ENCODE measurements around the gene RUBCN.

The RUBCN gene

DNA sequence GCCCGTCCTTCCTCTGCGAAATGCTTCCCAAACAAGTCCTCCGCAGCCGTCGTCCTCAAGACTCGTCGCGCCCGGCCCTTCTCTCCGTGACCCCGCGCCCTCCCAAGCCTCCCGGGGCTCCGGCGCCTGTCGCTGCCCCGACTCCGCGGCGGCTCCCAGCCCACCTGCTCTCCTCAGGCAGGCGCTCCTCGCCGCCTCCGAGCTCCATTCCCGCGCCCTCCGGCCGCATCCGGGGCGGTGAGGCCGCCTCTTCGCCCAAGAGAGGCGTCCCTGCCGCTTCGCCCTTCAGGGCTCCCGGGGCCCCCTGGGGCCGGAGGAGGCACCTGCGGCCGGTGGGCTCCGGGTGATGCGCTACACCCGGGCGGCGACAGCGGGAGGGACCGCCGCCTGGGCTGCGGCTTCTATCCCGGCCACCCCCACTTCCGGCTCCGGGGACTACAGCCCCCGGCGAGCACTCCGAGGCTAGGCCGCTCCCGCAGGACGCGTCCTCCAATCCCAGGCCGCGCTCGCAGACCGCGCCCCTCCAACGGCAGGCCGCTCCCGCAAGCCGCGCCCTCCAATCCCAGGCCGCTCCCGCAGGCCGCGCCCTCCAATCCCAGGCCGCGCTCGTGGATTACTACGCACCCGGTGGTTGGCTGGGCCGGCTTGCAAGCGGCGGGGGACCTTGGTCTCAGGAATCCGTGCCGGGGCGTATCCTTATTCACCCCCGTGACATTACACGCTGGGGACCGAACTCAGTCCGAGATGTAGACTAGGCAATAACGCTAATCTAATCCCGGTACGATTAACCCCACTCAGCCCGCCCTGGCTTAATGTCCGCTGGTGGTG, at the start of gene RUBCN:
RUBCN (minus strand) TSS at position 414 of the 828 bp plus-strand sequence; CDS start at position 229, 185 bp downstream.
- TF ChIP-seq TCF12 (IDR thresholded peaks at IDR 0.05; ENCODE audit: low read depth): no peak
- TF ChIP-seq FOXM1 (IDR thresholded peaks at IDR 0.05; ENCODE audit: borderline replicate concordance, low read depth): 0 out of 2 replicates have a peak, but pooled peaks have one; percentile 16
- peak; percentile 39; the same call in 1 of the 2 replicates for TF ChIP-seq USF1 (IDR thresholded peaks at IDR 0.05)
- TF ChIP-seq YY1 (IDR thresholded peaks at IDR 0.05; ENCODE audit: low read depth): no peak
- peak; percentile 33 for TF ChIP-seq TAF1 (IDR thresholded peaks at IDR 0.05; ENCODE audit: low read depth)
- no peak for TF ChIP-seq EGR1 (IDR thresholded peaks at IDR 0.05)
- TF ChIP-seq, protein P1, sequence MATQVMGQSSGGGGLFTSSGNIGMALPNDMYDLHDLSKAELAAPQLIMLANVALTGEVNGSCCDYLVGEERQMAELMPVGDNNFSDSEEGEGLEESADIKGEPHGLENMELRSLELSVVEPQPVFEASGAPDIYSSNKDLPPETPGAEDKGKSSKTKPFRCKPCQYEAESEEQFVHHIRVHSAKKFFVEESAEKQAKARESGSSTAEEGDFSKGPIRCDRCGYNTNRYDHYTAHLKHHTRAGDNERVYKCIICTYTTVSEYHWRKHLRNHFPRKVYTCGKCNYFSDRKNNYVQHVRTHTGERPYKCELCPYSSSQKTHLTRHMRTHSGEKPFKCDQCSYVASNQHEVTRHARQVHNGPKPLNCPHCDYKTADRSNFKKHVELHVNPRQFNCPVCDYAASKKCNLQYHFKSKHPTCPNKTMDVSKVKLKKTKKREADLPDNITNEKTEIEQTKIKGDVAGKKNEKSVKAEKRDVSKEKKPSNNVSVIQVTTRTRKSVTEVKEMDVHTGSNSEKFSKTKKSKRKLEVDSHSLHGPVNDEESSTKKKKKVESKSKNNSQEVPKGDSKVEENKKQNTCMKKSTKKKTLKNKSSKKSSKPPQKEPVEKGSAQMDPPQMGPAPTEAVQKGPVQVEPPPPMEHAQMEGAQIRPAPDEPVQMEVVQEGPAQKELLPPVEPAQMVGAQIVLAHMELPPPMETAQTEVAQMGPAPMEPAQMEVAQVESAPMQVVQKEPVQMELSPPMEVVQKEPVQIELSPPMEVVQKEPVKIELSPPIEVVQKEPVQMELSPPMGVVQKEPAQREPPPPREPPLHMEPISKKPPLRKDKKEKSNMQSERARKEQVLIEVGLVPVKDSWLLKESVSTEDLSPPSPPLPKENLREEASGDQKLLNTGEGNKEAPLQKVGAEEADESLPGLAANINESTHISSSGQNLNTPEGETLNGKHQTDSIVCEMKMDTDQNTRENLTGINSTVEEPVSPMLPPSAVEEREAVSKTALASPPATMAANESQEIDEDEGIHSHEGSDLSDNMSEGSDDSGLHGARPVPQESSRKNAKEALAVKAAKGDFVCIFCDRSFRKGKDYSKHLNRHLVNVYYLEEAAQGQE (IDR thresholded peaks at IDR 0.05; ENCODE audit: low read depth): no peak
- TF ChIP-seq ZBTB7A (IDR thresholded peaks at IDR 0.05; ENCODE audit: low read depth): no peak
- 0 out of 2 replicates have a peak, but pooled peaks have one; percentile 37 for TF ChIP-seq CREB1 (IDR thresholded peaks at IDR 0.05; ENCODE audit: low read depth)
- no peak for TF ChIP-seq RAD21 (IDR thresholded peaks at IDR 0.05; ENCODE audit: low read depth)
- TF ChIP-seq TEAD4 (IDR thresholded peaks at IDR 0.05): peak; percentile 53
- no peak; the same call in 1 of the 2 replicates for TF ChIP-seq NFIC (IDR thresholded peaks at IDR 0.05)
- TF ChIP-seq, protein P2, sequence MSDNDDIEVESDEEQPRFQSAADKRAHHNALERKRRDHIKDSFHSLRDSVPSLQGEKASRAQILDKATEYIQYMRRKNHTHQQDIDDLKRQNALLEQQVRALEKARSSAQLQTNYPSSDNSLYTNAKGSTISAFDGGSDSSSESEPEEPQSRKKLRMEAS (IDR thresholded peaks at IDR 0.05): peak; percentile 77
- TF ChIP-seq CEBPB (IDR thresholded peaks at IDR 0.05): no peak
- peak; percentile 6; the same call in 1 of the 2 replicates for TF ChIP-seq EP300 (IDR thresholded peaks at IDR 0.05; ENCODE audit: borderline replicate concordance)

GRCh38 chr3:197784019-197784585, 47.4 kb upstream of the RUBCN start:
- TF ChIP-seq NFIC (IDR thresholded peaks at IDR 0.05) (no peak), ZBTB7A (IDR thresholded peaks at IDR 0.05; ENCODE audit: low read depth) (no peak), TAF1 (IDR thresholded peaks at IDR 0.05; ENCODE audit: low read depth) (no peak), CEBPB (IDR thresholded peaks at IDR 0.05) (no peak), TCF12 (IDR thresholded peaks at IDR 0.05; ENCODE audit: low read depth) (no peak)
- TF ChIP-seq, protein P1 (IDR thresholded peaks at IDR 0.05; ENCODE audit: low read depth): no peak
- TF ChIP-seq, protein P2 (IDR thresholded peaks at IDR 0.05): no peak

- TF ChIP-seq, protein P2 (IDR thresholded peaks at IDR 0.05): no peak
- TF ChIP-seq CEBPB (IDR thresholded peaks at IDR 0.05) (no peak), EGR1 (IDR thresholded peaks at IDR 0.05) (no peak), TEAD4 (IDR thresholded peaks at IDR 0.05) (no peak), USF1 (IDR thresholded peaks at IDR 0.05) (no peak), YY1 (IDR thresholded peaks at IDR 0.05; ENCODE audit: low read depth) (no peak), FOXM1 (IDR thresholded peaks at IDR 0.05; ENCODE audit: borderline replicate concordance, low read depth) (no peak), RAD21 (IDR thresholded peaks at IDR 0.05; ENCODE audit: low read depth) (no peak), EP300 (IDR thresholded peaks at IDR 0.05; ENCODE audit: borderline replicate concordance) (no peak), CREB1 (IDR thresholded peaks at IDR 0.05; ENCODE audit: low read depth) (no peak), TCF12 (IDR thresholded peaks at IDR 0.05; ENCODE audit: low read depth) (no peak), ZBTB7A (IDR thresholded peaks at IDR 0.05; ENCODE audit: low read depth) (no peak), NFIC (IDR thresholded peaks at IDR 0.05) (no peak), TAF1 (IDR thresholded peaks at IDR 0.05; ENCODE audit: low read depth) (no peak)
- TF ChIP-seq, protein P1 (IDR thresholded peaks at IDR 0.05; ENCODE audit: low read depth): no peak
These were observed 45.5 kb upstream of the RUBCN start for GRCh38 chr3:197782230-197782629.

Data from Ishikawa (cell line).